Suppressor macrophage treated with lipopolysaccharide for 1 hour (primary cell): ENCODE data around the gene ATP2C2.

Source experiments
- DNase-seq, 3 donors: peaks; one replicate each; pipeline ENCODE4 v3.0.0-alpha.2; 2020 to 2022

The ATP2C2 gene

DNA sequence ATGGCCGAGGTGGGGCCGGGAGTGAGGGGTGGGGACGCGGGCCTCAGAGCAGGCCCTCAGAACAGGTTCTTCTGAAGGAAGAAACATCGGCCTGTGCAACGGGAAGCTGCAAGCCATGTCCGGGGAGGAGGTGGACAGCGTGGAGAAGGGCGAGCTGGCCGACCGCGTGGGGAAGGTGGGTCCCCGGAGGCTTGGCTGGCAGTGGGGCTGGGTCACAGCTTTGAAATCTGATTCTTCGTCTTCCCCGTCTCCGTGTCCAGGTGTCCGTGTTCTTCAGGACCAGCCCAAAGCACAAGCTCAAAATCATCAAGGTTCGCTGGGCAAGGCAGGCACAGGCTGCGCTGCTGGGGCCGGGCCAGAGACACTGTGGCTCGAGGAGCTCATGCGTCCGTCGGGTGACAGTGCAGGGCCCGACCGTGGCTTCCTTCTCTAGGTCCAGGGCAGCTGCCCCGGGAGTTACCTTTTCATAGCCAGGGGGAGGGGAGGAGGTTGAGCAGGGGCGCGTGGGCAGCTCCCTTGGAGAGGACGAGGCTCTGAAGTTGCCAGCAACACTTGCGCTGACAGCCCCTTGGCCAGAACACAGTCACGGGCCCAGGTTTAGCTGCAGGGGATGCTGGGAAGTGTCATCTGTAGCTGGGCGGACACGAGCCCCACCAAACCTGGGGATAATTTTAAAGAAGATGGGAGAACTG, 84.9 kb downstream of the ATP2C2 start:
- DNase-seq = no peak

DNA sequence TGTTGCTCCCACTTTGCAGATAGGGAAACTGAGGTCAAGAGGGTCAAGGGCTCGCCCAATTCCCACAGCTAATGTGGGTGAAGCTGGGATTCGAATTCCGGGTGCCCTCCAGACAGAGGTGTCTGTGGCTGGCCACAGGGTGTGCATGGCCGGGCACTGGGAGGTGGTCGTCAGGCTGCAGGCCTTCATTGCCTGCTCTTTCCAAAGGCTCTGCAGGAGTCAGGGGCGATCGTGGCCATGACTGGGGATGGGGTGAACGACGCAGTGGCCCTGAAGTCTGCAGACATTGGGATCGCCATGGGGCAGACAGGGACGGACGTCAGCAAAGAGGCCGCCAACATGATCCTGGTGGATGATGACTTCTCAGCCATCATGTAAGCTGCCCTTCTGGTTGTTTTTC, 86.3 kb downstream of the ATP2C2 start:
- DNase-seq = no peak

DNA sequence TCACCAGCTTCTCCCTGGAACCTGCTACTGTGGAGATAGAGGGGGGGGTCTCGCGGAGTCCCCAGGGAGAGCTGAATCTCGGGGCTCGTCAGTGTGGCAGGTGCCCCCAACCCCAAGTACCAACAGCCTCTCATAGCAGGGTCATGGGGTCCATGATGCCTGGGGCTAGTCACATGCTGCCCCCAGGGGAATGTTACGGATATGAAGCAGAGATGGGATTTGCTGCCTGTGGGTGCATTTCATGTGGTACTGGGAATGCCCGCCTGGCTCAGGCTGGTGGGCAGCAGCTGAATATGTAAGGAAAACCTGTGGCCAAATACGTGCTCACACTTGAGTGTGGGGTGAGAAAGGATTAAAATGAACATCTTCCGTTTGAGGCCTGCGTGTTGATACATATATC, 86.7 kb downstream of the ATP2C2 start:
- DNase-seq = no peak

DNA sequence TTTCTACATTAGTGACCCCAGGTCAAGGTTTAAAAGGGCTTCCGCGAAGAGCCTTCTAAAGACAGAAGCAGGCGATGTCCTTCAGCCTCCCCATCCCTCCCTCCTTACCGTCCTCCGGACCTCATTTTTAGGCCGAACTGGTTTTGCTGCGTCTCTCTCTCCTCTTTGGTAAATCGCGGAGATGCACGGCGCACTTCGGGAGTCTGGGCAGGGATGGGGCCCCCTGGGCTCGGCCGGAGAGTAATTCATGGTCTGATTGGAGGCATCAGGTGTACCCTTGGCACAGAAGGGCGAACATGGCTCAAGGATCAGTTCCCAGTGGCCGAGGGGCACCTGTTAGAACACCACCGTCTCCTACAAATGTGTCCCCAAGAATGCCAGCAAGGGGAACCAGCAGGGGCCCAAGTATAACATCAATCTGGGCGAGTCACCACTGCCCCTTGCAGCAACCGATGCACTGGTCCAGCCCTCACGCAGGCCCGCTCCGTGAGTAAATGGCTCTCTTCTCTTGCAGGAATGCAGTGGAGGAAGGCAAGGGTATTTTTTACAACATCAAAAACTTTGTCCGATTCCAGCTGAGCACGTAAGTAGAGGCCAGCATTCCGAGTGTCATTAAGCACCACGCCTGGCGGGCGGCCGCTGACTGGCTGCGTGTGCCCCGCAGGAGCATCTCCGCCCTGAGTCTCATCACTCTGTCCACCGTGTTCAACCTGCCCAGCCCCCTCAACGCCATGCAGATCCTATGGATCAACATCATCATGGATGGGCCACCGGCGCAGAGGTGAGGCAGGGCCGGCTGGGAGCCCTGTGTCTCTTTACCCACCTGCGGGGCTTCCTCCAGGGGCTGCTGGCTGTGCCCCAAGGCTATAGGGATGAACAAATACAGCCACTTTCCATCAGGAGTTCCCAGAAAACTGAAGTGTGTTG, 90.5 kb downstream of the ATP2C2 start:
- no peak for DNase-seq

DNA sequence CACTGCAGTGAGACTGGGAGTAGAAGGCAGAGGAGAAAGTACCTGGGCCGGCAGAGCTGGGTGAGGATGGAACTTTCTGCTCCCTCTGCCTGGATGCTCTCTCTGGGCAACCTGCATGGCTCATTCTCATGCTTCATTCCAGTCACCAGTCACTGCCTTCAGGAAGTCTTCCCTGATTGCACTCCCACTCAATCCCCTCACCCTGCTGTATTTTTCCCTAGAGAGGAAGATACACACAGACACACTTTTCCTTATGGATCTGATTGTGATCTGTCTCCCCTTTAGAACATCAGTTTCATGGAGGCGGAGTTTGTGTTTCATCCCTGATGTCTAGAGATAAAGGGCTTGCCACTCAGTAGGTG, 91.2 kb downstream of the ATP2C2 start:
- DNase-seq = no peak

DNA sequence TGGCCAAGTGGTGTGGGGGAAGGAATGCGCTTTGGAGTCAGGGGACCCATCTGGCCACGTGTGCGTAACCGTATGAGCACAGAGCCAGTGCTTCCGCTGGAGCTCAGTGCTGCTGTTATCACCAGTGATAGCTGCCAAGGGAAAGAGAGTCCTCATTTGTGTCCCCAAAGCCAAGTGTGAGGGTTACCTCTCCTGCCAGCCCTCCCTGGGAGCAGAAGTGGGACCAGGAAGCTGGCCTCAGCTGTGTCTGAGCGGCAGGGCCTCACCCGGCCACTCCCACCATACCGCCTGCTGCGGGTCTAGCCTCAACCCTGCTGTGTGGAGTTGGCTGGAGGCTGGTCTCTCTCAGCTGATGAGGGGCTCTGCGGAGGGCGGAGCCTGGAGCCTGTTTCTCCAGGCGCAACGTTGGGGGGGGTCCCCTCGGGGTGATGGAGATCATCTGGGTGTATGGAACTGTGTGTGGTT, 91.6 kb downstream of the ATP2C2 start:
- no peak for DNase-seq

DNA sequence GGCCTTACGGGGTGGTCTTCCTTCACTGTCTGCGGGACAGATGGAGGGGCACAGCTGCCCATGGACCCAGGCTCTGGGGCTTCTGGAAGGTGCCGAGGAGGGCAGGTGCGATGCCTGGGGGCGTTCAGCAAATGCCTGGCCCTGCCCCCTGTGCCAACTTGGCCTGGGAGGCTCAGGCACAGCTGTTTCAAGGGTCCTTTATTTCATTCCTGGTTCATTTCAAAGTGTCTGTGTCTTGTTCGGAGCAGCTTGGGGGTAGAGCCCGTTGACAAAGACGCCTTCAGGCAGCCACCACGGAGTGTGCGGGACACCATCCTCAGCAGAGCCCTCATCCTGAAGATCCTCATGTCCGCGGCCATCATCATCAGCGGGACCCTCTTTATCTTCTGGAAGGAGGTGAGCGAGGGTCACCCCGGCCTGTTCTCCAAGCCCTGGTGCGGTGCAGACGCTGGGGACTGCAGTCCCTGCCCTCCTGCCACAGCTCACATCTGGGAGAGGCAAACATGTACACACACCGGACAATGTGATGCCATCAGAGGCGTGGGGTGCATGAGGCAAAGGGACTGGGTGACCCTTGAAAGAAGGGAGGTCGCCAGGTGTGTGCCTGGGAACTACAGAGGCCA, 92.2 kb downstream of the ATP2C2 start:
- no peak for DNase-seq

DNA sequence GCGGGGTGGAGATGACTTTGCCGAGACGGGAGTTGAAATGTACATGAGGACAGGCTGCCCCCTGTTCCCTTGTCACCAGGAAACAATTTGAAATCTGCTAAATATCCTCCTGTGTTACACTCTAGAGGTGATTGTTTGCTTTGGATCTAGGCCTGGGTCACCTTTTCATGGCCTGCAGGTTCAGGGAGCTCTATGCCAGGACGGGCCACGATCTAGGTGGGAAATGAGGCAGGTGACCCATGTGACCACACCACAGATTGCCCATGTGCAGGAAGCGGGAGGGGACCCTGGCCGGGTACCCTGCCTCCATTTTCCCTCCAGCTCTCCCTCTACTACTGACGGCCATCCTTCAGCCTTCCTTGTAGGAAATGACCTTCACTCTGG, 92.7 kb downstream of the ATP2C2 start:
- DNase-seq = no peak

DNA sequence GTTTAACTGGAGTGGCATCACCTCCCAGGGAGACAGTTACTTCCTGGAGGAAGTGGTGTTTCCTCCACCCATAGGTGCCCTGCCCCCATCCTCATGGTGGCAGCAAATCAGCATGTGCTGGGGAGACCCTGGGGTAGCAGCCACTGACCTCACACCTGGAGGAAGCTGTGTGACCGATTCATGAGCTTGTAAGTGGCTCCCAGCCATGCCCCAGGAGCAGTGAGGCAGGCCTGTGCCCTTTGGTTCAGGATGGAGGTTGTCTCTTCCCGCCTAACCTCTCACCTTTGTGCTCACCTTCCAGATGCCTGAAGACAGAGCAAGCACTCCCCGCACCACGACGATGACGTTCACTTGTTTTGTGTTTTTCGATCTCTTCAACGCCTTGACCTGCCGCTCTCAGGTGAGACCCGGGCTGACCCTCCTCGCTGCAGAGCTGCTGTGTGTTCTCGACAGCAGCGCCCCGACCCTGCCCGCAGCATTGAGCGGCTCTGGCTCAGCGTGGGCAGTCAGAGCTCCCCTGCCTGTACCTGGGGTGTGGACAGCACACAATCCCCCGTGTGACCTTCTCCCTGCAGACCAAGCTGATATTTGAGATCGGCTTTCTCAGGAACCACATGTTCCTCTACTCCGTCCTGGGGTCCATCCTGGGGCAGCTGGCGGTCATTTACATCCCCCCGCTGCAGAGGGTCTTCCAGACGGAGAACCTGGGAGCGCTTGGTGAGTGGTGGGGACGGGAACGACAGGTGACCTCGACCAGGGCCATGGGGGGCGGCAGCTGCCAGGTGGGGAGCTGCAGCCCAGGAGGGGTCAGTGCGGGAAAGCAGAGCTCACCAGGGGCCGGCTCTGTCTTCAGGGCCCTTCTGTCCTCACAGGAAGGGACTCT, 93.3 kb downstream of the ATP2C2 start:
- DNase-seq = no peak

DNA sequence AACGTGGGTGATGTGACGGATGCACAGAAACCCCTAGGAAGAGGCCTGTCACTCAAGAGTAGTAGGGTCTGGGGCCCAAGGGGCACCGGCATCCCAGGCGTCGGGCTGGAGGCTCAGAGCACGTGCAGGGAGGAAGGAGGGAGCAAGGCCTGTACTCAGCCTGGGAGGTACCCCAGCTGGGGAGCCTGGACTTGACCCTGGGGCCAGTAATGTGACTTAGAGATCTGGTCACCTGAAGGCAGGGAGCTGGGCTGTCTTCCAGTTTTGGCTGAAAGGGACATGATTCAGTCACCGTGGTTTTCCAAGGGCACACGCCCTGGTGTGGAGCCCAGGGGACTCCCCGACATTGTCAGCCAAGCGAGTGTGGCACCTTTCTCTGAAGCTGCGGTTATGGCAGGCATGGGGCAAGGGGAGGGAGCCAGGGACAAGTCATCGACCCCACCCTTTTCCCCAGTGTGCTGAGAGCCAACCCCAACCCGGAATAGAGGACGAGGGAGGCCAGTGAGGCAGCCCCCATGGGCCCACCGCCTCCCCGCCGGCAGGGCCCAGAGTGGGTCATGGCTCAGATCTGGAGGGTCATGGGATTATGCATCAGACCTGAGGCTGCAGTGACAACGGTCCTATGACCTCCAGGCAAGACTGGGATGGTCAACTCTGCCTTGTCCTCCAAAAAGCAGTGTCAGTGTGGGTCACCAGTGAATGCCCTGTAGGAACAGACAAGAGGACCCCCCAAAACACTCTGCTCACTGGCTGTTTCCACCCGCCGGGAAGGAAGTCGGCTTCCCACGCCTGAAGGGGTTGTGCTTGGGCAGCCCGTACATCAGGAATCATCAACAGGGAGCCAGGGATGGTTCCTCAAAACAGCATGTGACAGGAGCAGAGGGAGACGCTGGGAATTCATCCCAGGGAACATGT, 94.2 kb downstream of the ATP2C2 start:
- DNase-seq = no peak

DNA sequence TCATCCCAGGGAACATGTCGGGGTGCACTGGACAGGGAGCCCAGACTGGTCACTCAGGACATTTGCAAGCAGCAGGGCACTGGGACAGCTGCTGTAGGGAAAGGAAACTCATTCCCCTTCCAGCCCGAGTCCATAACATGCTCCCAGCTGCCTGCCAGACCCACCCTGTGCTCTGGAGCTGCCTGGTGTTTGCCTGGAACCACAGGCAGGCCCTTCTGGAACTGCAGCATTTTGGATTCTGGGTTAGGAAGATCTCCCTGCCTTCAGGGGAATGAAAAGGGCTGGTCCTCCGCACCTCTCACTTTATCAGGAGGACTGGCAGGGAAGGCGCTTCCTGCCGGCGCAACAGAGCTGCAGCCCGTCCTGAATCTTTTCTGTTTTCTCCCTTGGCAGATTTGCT, 94.9 kb downstream of the ATP2C2 start:
- DNase-seq = no peak

DNA sequence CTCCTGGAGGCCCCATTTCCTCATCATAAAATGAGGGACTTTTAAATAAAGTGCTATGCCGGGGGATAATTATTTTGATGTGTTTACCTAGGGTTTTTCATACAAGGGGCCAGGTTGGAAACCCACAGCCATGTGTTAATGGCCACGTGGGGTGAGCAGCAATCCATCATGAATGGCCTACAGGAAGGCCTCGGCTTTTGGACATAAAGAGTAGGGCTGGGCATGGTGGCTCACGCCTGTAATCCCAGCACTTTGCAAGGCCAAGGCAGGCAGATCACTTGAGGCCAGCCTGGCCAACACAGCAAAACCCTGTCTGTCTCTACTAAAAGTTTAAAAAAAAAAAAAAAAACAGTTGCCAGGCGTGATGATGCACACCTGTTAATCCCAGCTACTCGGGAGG, 95.8 kb downstream of the ATP2C2 start:
- DNase-seq = no peak

DNA sequence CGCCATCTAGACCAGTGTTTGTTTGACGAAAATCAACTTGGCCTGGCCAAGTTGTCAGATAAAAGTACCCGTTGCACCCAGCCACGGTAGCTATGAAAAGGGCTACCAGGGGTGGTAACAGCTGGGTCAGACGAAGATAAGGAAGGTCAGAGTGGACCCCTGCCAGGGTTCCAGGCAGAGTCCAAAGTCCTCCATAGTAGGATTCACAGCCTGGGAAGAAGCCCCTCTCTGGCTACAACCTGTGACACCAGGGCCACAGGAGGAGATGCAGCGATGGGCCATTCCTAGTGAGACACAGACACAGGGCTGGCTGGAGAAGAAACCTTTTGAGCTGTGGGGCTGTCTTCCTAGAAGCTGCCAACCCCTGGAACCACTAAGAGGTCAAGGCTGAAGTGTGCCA, 96.8 kb downstream of the ATP2C2 start:
- DNase-seq = no peak

DNA sequence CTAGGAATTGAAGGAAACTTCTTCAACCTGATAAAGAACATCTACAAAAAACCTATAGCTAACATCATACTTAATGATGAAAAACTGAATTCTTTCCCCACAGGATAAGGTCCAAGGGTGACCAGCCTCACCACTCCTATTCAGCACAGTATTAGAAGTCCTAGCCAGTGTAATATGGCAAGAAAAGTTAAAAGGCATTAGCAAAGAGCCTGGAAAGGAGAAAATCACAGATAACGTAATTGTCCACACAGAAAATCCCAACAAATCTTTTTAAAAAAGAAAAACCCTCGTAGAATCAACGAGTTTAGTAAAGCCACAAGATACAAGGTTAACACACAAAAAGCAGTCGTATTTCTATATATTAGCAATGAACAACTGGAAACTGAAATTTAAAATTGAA, 98.4 kb downstream of the ATP2C2 start:
- no peak for DNase-seq

DNA sequence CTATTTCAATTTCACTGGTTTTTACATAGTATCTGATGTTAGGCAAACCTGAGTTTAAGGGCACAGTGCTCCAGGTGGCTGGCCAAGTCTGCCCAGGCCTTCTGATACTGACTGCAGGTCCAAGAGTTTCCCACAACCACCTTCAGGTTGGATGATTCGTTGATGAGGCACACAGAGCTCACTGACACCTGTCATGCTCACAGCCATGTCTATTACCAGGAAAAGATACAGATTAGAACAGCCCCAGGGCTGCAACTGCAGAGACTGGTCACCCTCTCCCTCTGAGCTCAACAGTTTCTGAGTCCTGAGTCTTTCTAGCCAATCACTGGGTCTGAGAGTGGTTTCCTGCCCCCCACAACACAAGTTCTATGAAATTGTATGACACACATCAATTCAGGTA, 98.9 kb downstream of the ATP2C2 start:
- DNase-seq = no peak

DNA sequence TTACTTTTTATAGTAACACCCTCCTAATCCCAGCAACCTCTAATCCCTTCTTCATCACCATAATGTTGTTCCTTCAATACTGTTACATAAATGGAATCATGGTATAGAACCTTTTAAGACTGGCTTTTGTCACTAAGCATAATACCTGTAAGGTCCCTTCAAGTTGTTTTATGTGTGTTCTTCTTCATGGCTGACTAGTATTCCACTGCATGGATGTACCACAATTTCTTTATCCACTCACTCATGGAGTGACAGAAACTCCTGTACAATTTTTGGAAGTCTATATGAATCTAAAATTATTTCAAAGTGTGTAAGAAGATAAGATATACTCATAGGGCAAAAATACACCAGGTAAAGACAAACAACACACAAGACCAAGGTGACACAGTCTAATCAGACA, 99.4 kb downstream of the ATP2C2 start:
- no peak for DNase-seq

DNA sequence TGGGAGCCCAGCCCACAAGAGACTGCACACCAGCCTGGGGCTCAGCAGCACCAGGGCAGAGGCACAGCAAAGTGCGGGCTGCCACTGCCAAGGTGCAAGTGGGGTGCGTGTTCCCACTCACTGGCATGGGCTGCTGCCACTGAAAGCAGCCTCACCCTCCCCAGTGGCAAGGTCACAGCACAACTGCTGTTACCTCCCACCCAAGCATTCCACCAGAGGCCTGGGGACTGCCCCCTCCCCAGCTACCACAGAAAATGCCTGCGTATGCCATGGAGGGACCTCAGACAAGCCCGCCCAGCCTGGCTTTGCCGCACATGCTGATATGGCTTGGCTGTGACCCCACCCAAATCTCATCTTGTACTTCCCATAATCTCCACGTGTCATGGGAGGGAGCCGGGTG, 103.0 kb downstream of the ATP2C2 start:
- no peak for DNase-seq

DNA sequence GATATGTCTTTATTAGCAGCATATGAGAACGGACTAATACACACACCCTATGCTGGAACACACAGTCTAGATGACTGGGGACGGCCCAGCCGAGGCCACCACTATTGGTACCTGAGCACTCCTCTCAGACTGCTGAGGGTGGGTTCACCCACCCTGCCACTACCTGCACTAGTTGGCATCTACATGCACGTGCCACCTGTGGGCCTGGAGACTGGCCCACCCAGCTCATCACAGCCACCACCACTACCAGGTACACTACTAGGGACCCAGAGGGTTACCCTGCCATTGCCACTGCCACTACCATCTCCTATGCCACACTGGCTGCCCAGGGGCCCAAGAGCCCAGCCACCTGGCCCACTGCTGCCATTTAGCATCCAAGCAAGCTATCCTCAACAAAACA, 103.6 kb downstream of the ATP2C2 start:
- no peak for DNase-seq

DNA sequence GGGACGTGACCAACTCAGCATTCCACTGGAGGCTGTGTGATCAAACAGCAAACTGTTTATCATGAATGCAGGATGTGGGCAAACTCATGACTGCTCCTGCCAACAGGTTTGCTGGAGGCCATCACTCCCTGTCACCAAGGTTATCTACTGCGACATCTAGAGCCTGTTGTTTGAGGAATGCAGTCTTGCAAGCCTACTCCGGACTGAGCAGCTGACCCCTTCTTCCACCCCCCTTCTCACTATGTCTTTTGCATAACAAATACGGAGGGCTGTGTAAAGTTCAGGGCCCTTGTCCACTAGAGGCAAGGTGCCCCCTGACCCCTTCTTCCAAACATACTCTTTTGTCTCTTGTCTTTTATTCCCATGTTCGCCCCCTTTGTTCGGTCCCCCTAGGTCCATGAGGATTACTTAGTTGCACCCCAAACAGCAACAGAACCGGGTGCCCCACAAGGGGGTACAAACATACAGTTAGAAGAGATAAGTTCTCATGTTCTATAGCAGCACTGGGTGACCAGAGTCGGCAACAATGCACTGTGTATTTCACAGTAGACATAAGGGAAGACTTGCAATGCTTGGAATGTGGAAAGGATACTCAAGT, 107.4 kb downstream of the ATP2C2 start:
- DNase-seq = no peak

DNA sequence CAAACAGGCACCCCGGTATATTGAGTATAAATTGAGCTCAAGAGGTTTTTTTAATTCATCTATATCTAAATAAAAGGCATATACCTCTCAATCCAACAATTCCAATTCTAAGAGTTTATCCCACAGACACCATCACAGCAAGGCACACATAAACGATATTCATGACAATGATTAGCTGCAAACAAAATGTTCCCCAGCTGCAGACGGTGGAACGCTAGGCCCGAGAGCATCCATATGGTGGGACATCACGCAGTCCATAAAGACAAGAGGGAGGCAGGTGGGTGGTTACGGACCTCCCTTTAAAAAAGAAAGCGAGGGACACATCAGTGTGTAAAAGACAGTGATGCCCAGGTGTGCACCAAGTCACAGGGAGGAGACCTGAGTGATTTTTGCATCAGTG, 108.1 kb downstream of the ATP2C2 start:
- no peak for DNase-seq

DNA sequence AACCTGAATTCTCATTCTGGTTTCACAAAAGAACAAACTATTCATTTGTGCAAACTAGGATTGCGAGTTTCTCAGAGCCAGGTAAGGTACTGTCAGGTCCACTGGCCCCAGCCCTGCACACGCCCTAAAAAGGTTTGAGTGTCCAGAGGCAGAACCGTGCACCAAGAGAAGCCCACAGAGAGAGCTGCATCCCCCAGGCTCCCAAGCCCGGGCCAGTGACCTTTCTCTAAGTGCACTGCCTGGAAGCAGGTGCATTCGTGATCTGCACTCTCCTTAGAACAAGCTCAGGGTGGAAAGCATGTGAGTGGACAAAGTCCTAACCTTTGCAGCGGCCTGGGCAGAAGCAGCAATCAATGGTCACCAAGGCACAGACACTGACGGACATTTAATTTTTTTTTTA, 109.3 kb downstream of the ATP2C2 start:
- DNase-seq = no peak
